CD4-positive, alpha-beta T cell treated with Interferon gamma for 1 hour (primary cell): Measurements from ENCODE around the gene TGFBR3L.
"Not testable (repeated sequence)": the region's sequence is repeated elsewhere in the genome, so short reads cannot be mapped to it uniquely, and the experiment has no call there.

Source experiments
- DNase-seq: peaks from one replicate; pipeline ENCODE4 v3.0.0-alpha.2; 2020

TGFBR3L gene

GRCh38 chr19:7905268-7905667 lies 9.4 kb upstream of the TGFBR3L start:
- DNase-seq: no peak

GRCh38 chr19:7905859-7906258 lies 8.8 kb upstream of the TGFBR3L start:
- DNase-seq: no peak

- no peak for DNase-seq
These were observed 7.5 kb upstream of the TGFBR3L start for GRCh38 chr19:7907122-7907521.

- no peak for DNase-seq
These were observed 7.1 kb upstream of the TGFBR3L start for GRCh38 chr19:7907544-7907943.

- DNase-seq: no peak
These were observed 6.4 kb upstream of the TGFBR3L start for GRCh38 chr19:7908078-7908699.

GRCh38 chr19:7908742-7909461 lies 5.7 kb upstream of the TGFBR3L start:
- DNase-seq: no peak

- no peak for DNase-seq
These were observed 5.1 kb upstream of the TGFBR3L start for GRCh38 chr19:7909471-7910067.

GRCh38 chr19:7910321-7911161 lies 4.1 kb upstream of the TGFBR3L start:
- no peak for DNase-seq

- no peak for DNase-seq
These were observed 3.0 kb upstream of the TGFBR3L start for GRCh38 chr19:7911508-7912143.

- no peak for DNase-seq
These were observed 2.4 kb upstream of the TGFBR3L start for GRCh38 chr19:7912144-7912696.

GRCh38 chr19:7912697-7913564 lies 1.7 kb upstream of the TGFBR3L start:
- DNase-seq: no peak

- no peak for DNase-seq
These were observed 978 bp upstream of the TGFBR3L start for GRCh38 chr19:7913652-7914051.

- DNase-seq: no peak
These were observed 531 bp upstream of the TGFBR3L start for GRCh38 chr19:7914099-7914498.

GRCh38 chr19:7915250-7916102 lies 846 bp downstream of the TGFBR3L start:
- DNase-seq: no peak

- peak; percentile 58 for DNase-seq
These were observed 1.7 kb downstream of the TGFBR3L start for GRCh38 chr19:7916103-7916954.

GRCh38 chr19:7916955-7917266 lies 2.3 kb downstream of the TGFBR3L start:
- no peak for DNase-seq

GRCh38 chr19:7917267-7918061 lies 2.8 kb downstream of the TGFBR3L start:
- DNase-seq: peak; percentile 59

- DNase-seq: not testable (repeated sequence)
These were observed 3.5 kb downstream of the TGFBR3L start for GRCh38 chr19:7918062-7918614.
